Esophagus squamous epithelium (tissue), 5 donors: ENCODE measurements around the gene TTC28. TPM values are rescaled to one million over a fixed set of nuclear protein-coding genes. Genes with fewer than 3 reads are reported as not detected.

ENCODE experiments used
- DNase-seq: peaks from one replicate; lab custom pipeline; 2025; lab: John Stamatoyannopoulos, UW
- H3K27ac ChIP-seq, 4 donors: fragments of 200-600 bp; sonication (generic); one replicate each; pipeline ENCODE4 v1.5.1; 2016 to 2019; ENCODE audit warnings: mild to moderate bottlenecking in 1 of 4
- H3K27me3 ChIP-seq, 4 donors: fragments of 200-600 bp; sonication (generic); 1 replicate in 3 of 4; 2 replicates in 1 of 4; pipeline versions ENCODE4 v1.5.1 to v1.6.0; 2017 to 2021; ENCODE audit warnings: antibody characterized with exemption in 1 of 4
- H3K36me3 ChIP-seq, 3 donors: fragments of 200-600 bp; sonication (generic); one replicate each; pipeline ENCODE4 v1.5.1; 2016 to 2019
- H3K4me1 ChIP-seq, 3 donors: fragments of 200-600 bp; sonication (generic); one replicate each; pipeline ENCODE4 v1.5.1; 2017 to 2019
- H3K4me3 ChIP-seq, 4 donors: fragments of 200-600 bp; sonication (generic); 1 replicate in 3 of 4; 2 replicates in 1 of 4; pipeline ENCODE4 v1.5.1; 2016 to 2019; ENCODE audit warnings: mild to moderate bottlenecking in 2 of 4, moderate library complexity in 1 of 4
- H3K9me3 ChIP-seq, 3 donors: fragments of 200-600 bp; sonication (generic); one replicate each; pipeline ENCODE4 v1.5.1; 2016 to 2019
- CTCF ChIP-seq, 6 experiments: fragments of 450-650 bp in 4 of 6; fragments of 200-600 bp in 2 of 6; sonication (generic) in 2 of 6; IDR thresholded peaks; one replicate each; pipeline ENCODE4 v1.5.1; 2016 to 2019; ENCODE audit warnings: antibody characterized with exemption in 6 of 6, mild to moderate bottlenecking in 4 of 6, moderate library complexity in 4 of 6
- POLR2A ChIP-seq, 4 donors: fragments of 450-650 bp; IDR thresholded peaks; one replicate each; pipeline ENCODE4 v1.6.1; 2017; ENCODE audit warnings: antibody characterized with exemption in 4 of 4, mild to moderate bottlenecking in 4 of 4, moderate library complexity in 3 of 4
- WGBS, 2 donors: methylation state at CpG; one replicate each; pipeline ENCODE4 v1.1.5; 2018; 5-methylcytosine and 5-hydroxymethylcytosine counted together
- intact Hi-C: fragments of 100-400 bp; cut with DNase I; formaldehyde crosslinking; loops from one replicate; pipeline ENCODE4 v1.15.0; 2022
- total RNA-seq, 4 donors: library from RNA; depleted of rRNA; stranded (reverse); fragments of >200 nt; gene quantifications; one replicate each; pipeline ENCODE4 v1.1.0, GENCODE V29; 2016
- donor health status: DM: yes; HTN: yes; CAD: no.

TTC28 gene
- total RNA-seq, 4 donors from 2014 or later: 6.0 to 21.4 (median 7.7) TPM

GRCh38 chr22:28310299-28310698, 369.3 kb downstream of the TTC28 start:
- WGBS, 2 donors: 71 to 82% methylated on average over 1 of the region's 1 CpG
- H3K4me3 ChIP-seq: no peak overlapping the region
- TF ChIP-seq POLR2A (IDR thresholded peaks at IDR 0.05) (no peak), CTCF (IDR thresholded peaks at IDR 0.05) (no peak)
- DNase-seq: no peak
- H3K4me1 ChIP-seq: no peaks in the 10 kb centered on the region
- H3K36me3 ChIP-seq: no peaks in the 10 kb centered on the region
- no peaks in the 10 kb centered on the region for H3K9me3 ChIP-seq
- intact Hi-C loops: no loop called here
- H3K27me3 ChIP-seq: no peaks in the 10 kb centered on the region
- H3K27ac ChIP-seq: no peak overlapping the region

DNA sequence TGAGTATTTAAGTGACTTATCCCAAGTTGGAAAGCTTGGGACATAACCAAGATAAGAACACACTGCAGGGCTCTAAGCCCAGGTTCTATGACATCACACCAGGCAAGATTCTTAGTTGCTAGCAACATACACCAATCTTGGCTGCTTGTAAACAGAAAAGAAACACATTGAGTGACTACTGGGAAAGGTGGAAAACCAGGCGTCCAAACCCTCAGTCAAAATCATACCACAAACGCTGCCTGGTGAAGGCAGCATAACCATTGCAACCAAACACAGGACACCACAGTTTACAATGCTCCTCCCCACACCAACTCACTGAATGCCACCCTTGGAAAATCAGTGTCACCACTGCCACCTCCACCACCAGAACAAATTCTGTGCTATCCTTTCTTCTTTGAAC, 379.9 kb downstream of the TTC28 start:
- H3K4me1 ChIP-seq: peaks cover 0 to 4% (median 0%) of the 10 kb centered on the region in 3 donors
- H3K36me3 ChIP-seq: peaks cover 0 to 2% (median 0%) of the 10 kb centered on the region in 3 donors
- no peak overlapping the region for H3K4me3 ChIP-seq
- intact Hi-C loops: no loop called here
- no peak overlapping the region for H3K27ac ChIP-seq
- no peak for DNase-seq
- H3K9me3 ChIP-seq: no peaks in the 10 kb centered on the region
- TF ChIP-seq POLR2A (IDR thresholded peaks at IDR 0.05): no peak
- no peak for TF ChIP-seq CTCF (IDR thresholded peaks at IDR 0.05)
- no peaks in the 10 kb centered on the region for H3K27me3 ChIP-seq
- WGBS, 2 donors: 75 to 91% methylated on average over 2 of the region's 2 CpGs

DNA sequence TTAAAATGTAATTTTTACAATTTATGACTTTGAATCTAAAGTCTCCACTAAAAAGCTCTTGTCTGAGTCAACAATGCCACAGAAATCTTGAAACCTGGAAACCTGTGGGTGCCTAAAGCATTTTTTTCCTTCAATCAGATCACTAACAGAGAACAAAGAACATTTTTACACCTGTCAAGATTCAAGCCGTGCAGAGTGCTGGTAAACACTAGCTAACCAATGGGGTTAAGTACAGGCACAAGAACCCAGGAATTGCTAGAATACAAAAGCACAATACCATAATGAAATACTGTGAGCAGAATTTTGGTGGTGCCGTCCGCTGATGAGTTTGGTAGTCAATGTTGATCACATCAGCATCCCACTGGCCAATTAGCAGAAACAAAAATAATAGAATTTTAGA, 380.3 kb downstream of the TTC28 start:
- DNase-seq: no peak
- H3K4me3 ChIP-seq: no peak overlapping the region
- no peaks in the 10 kb centered on the region for H3K27me3 ChIP-seq
- TF ChIP-seq CTCF (IDR thresholded peaks at IDR 0.05) (no peak), POLR2A (IDR thresholded peaks at IDR 0.05) (no peak)
- 78 to 86% methylated on average over 3 of the region's 3 CpGs for WGBS, 2 donors
- peaks cover 0 to 6% (median 0%) of the 10 kb centered on the region in 3 donors for H3K36me3 ChIP-seq
- H3K9me3 ChIP-seq: no peaks in the 10 kb centered on the region
- no peak overlapping the region for H3K27ac ChIP-seq
- peaks cover 0 to 4% (median 0%) of the 10 kb centered on the region in 3 donors for H3K4me1 ChIP-seq
- intact Hi-C loops: no loop called here

- Histone ChIP-seq H3K27ac (no peak overlapping the region), H3K4me1 (peaks cover 0 to 4% (median 0%) of the 10 kb centered on the region in 3 donors), H3K9me3 (no peaks in the 10 kb centered on the region), H3K27me3 (no peaks in the 10 kb centered on the region), H3K36me3 (peaks cover 0 to 6% (median 0%) of the 10 kb centered on the region in 3 donors), H3K4me3 (no peak overlapping the region)
- TF ChIP-seq CTCF (IDR thresholded peaks at IDR 0.05): no peak
- intact Hi-C loops: no loop called here
- no peak for DNase-seq
- WGBS, 2 donors: 39 to 58% methylated on average over 3 to 4 of the region's 4 CpGs
Measured at GRCh38 chr22:28297504-28297903, 382.1 kb downstream of the TTC28 start.

- intact Hi-C loops: no loop called here
- peaks cover 0 to 6% (median 0%) of the 10 kb centered on the region in 3 donors for H3K36me3 ChIP-seq
- TF ChIP-seq CTCF (IDR thresholded peaks at IDR 0.05): no peak
- TF ChIP-seq POLR2A (IDR thresholded peaks at IDR 0.05): no peak
Measured at GRCh38 chr22:28296452-28296851, 383.2 kb downstream of the TTC28 start.

More at GRCh38 chr22:28296452-28296851, 383.2 kb downstream of the TTC28 start:
- no peak overlapping the region for H3K27ac ChIP-seq
- no peak for DNase-seq
- no peaks in the 10 kb centered on the region for H3K27me3 ChIP-seq
- peaks cover 0 to 4% (median 0%) of the 10 kb centered on the region in 3 donors for H3K4me1 ChIP-seq
- H3K9me3 ChIP-seq: no peaks in the 10 kb centered on the region
- no peak overlapping the region for H3K4me3 ChIP-seq
